Fibroblast of peridontal ligament (primary cell): ENCODE data around the gene SLC28A2.
"Not testable (repeated sequence)": the region's sequence is repeated elsewhere in the genome, so short reads cannot be mapped to it uniquely, and the experiment has no call there.

Experiments used
- DNase-seq: peaks from one replicate; pipeline ENCODE4 v3.0.0-alpha.2; 2010; ENCODE audit errors: extremely low read depth

Gene SLC28A2

GRCh38 chr15:45262906-45263461 lies 10.9 kb downstream of the SLC28A2 start:
- no peak for DNase-seq

- DNase-seq = no peak
These were observed 11.8 kb downstream of the SLC28A2 start for GRCh38 chr15:45263854-45264253.

- no peak for DNase-seq
These were observed 13.5 kb downstream of the SLC28A2 start for GRCh38 chr15:45265506-45265905.

GRCh38 chr15:45268135-45268534 lies 16.1 kb downstream of the SLC28A2 start:
- no peak for DNase-seq

- no peak for DNase-seq
These were observed 22.8 kb downstream of the SLC28A2 start for GRCh38 chr15:45274636-45275380.

DNA sequence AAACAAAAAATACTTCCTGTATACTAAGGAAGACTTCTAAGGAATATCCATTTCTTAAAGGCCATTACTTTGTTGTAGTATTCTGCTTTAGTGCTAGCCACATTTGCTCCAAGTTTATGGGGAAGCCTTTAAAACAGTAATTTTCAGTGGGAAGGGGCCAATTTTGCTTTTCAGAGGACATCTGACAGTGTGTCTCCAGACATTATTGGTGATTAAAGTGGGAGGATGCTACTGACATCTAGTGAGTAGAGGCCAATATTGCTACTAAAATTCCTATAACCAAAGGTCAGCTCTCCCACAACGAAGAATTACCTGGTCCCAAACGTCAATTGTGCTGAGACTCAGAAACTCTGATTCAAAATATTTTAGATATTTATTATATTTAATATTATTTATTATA lies 24.8 kb downstream of the SLC28A2 start:
- peak; percentile 46 for DNase-seq

- peak; percentile 96 for DNase-seq
These were observed 27.1 kb downstream of the SLC28A2 start for GRCh38 chr15:45279024-45279698.

DNA sequence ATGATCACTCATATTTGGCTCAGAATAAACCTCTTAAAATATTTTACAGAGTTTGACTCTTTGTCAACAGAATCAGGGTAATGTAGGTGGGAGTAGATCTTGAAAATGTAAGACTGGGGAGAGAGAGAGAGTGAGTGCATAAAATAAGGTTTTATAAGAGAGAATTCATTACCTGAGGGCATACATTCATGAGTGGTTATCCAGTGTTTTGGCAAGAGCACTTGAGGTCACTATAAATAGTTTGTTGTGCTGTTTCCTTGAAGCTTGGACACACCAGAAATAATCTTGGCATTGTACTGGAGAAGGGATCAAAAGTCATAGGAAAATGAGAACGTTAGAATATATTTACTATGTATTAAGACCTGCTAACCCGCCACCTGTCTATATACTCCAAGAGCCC lies 33.4 kb downstream of the SLC28A2 start:
- no peak for DNase-seq

DNA sequence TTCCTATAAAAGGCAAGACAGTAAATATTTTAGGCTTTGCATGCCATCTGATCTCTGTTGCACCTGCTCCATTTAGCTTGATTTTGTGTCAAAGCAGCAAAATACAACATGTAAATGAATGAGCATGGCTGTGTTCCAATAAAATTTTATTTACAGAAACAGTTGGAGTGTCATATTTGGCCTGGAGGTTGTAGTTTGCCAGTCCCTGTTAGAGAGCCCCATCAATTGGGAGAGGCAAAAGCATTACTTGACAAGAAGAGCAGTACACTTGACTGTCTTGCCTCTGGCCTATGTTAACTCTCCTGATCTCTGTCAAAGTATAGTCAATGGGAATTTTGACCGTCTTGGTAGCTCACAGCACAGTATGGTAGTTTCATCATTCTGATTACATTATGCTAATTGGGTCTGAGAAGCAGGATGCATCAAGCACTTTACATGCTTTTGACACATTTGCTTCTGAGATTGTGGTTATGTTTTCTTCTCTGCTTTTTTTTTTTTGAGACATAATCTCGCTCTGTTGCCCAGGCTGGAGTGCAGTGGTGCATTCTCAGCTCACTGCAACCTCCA lies 35.4 kb downstream of the SLC28A2 start:
- no peak for DNase-seq

DNA sequence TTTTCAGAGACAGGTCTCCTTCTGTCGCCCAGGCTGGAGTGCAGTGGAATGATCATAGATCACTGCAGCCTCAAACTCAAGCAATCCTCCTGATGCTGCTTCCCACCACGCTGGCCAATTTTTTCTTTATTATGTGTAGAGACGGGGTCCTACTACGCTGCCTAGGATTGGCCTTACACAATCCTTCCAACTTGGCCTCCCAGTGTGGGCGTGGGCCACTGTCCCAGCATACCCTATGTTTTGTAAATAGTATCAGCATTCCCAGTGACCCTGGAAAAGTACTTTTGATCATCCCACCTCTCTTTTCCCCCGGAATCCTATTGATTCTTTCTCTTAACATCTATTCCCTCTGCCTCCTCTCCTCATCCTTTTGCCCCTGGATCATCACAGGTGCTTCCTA lies 36.9 kb downstream of the SLC28A2 start:
- no peak for DNase-seq

DNA sequence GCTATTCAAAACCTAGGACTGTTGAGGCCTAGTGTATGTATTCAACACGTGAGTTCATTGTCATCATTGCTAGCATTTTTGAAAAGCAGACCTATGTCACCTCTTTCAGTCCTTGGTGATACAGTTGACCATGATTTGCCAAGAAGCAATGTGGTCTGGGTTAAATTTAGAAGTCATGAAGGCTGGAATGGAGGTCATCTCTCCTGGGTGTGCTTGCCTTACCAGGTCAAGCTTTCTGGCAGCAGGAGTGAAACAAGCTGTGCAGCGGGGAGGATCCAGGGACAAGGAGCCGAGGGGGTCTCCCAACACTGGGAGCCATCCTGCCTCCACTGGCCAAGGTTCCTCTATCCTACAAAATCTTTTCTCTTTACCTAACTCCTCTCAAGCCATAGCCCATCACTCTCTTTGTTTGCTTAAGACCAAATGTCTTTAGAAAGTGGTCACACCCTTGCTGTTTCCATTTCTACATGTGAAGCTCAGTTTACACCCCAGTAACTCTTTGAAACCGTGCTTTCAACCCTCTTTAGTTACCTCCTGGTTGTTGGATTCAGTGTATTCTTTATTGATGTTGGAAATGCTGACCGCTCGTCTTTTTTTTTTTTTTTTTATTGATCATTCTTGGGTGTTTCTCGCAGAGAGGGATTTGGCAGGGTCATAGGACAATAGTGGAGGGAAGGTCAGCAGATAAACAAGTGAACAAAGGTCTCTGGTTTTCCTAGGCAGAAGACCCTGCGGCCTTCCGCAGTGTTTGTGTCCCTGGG lies 40.0 kb downstream of the SLC28A2 start:
- DNase-seq = no peak

GRCh38 chr15:45293326-45293725 lies 41.3 kb downstream of the SLC28A2 start:
- DNase-seq = not testable (repeated sequence)

- DNase-seq = not testable (repeated sequence)
These were observed 46.9 kb downstream of the SLC28A2 start for GRCh38 chr15:45298964-45299378.

DNA sequence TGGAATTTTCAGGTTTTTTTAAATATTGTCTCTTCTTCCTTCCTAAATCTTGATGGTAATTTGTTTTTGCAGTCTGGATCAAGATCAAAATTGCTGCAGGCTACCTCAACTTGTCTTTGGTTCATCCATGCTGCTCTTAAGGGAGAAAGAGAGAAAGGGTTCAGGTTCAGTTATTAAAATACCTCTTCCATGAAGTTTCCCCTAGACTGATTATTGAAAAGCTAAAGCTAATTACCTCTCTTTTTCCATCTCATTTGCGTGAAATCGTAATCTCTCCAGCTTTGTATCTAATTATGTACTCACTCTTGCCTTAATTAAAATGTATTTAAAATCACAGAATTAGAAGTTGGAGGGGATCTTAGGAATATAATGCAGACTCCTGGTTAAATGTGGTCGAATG lies 52.7 kb downstream of the SLC28A2 start:
- no peak for DNase-seq

DNA sequence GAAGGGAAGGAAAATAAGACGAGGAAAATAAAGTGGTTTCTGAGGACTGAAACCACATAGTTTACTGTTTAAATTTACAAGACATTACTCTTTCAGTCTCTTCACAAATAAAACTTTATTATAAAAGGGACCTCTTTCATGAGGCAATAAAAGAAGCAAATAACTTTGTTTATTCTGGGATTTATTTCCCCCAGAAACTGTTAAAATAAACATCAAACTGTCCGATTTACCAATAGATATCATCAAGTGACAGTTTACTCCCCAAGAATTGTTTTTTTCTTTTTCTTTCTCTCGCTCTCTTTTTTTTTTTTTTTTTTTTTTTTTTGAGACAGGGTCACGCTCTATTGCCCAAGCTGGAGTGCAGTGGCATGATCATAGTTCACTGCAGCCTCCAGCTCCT lies 54.1 kb downstream of the SLC28A2 start:
- no peak for DNase-seq

- DNase-seq = peak; percentile 82
These were observed 55.3 kb downstream of the SLC28A2 start for GRCh38 chr15:45307230-45307924.

DNA sequence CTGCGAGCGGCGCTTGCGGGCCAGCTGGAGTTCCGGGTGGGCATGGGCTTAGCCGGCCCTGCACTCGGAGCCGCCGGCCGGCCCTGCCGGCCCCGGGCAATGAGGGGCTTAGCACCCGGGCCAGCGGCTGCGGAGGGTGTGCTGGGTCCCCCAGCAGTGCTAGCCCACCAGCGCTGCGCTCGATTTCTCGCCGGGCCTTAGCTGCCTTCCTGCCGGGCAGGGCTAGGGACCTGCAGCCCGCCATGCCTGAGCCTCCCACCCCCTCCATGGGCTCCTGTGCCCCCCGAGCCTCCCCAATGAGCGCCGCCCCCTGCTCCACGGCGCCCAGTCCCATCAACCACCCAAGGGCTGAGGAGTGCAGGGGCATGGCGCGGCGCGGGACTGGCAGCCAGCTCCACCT lies 62.1 kb downstream of the SLC28A2 start:
- not testable (repeated sequence) for DNase-seq

DNA sequence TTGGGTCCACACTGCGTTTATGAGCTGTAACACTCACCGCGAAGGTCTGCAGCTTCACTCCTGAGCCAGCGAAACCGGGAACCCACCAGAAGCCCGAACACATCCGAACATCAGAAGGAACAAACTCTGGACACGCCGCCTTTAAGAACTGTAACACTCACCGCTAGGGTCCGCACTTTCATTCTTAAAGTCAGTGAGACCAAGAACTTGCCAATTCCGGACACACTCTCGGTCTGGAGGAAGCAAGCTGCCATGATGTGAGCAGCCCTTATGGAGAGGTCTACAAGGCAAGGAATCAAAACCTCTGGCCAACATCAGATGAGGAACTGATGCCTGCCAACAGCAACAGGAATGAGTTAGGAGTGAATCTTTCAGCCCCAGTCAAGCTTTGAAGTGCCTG lies 62.9 kb downstream of the SLC28A2 start:
- DNase-seq = no peak

- DNase-seq = no peak
These were observed 67.6 kb downstream of the SLC28A2 start for GRCh38 chr15:45319472-45320214.

DNA sequence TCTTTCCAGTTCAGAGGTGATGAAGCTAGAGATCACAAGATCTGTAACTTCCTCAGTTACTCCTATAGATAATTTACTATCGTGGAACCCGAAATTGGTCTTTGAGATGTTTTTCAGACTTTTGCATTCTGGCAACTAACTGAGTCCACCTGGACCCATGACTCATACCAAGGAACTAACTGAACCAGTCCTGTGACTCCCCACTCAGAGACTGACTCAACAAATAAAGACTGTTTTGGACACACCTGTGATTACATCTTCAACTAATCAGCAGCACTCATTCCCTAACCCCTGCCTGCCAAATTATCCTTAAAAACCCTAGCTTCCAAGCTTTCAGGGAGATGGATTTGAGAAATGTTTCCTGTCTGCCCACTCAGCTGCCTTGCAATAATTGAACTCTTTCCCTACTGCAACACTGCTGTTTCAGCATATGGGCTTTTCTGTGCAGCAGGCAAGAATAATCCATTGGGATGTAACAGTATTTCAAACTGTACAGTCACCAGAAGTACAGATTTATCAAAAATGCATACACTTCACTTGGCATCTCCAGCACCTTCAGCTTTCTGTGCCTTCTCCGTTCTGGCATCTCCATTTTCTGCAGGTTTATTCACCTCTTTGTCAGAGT lies 68.7 kb downstream of the SLC28A2 start:
- DNase-seq = no peak
